ENCODE measurements around the gene UNCX.
"Not testable (repeated sequence)": the region's sequence is repeated elsewhere in the genome, so short reads cannot be mapped to it uniquely, and the experiment has no call there.

Gene UNCX

DNA sequence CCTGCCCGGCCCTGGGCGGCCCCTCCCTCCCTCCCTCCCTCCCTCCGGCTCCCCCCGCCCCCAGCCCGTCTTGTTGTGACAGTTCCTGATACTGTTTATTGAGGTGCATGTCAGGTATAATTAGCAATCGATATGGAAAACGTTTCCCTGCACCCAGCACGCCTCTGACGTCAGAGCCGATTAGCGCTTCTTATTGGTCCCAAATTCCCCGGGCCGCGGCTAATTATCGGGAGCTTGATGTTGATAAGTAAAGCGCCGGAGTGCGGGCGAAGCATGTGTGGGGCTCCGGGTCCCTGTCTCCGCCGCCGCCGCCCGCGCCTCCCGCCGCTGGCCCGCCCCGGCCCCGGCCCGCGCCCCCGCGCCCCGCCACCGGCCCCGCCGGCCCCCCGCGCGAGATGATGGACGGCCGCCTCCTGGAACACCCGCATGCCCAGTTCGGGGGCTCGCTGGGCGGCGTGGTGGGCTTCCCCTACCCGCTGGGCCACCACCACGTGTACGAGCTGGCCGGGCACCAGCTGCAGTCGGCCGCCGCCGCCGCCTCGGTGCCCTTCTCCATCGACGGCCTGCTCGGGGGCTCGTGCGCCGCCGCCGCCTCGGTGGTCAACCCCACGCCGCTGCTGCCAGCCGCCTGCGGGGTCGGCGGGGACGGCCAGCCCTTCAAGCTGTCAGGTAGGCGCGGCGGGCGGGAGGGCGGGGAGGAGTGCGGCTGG, at the start of gene UNCX:
UNCX (plus strand) TSS at position 250 of the 710 bp plus-strand sequence; CDS start at position 396, 146 bp downstream.
- no peak for FAIRE-seq

DNA sequence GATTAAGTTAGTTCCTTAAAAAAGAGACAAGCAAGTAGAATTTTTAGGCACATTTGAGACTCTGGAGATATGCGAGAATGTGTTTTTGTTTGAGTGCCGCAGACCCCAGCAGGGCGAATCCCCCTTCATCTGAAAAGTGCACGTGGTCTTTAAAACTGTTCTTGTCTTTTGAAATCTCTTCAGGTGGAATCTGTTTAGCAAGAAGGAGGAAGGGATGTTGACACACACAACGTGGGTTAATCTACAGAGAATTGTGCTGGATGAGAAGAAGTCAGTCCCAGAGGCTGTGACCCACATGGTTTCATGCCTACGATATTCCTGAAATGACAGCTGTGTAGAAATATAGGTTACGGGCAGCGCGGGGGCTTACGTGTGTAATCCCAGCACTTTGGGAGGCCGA, 45.5 kb upstream of the UNCX start:
- FAIRE-seq: no peak

DNA sequence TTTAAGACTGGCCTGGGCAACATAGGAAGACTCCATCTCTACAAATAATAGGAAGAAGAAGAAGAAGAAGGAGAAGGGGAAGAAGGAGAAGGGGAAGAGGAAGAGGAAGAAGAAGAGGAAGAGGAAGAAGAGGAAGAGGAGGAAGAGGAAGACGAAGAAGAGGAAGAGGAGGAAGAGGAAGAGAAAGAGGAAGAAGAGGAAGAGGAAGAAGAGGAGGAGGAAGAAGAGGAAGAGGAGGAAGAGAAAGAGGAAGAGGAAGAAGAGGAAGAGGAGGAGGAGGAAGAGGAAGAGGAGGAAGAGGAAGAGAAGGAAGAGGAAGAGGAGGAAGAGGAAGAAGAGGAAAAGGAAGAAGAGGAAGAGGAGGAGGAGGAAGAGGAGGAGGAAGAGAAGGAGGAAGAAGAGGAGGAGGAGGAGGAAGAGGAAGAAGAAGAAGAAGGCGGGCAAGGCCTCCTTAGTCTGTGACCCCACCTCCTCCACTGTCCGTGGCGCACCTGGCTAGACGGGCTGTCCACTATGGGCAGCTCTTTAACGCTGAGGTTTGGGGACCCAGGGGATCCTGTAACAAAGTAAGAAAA, 43.9 kb upstream of the UNCX start:
- no peak for FAIRE-seq

DNA sequence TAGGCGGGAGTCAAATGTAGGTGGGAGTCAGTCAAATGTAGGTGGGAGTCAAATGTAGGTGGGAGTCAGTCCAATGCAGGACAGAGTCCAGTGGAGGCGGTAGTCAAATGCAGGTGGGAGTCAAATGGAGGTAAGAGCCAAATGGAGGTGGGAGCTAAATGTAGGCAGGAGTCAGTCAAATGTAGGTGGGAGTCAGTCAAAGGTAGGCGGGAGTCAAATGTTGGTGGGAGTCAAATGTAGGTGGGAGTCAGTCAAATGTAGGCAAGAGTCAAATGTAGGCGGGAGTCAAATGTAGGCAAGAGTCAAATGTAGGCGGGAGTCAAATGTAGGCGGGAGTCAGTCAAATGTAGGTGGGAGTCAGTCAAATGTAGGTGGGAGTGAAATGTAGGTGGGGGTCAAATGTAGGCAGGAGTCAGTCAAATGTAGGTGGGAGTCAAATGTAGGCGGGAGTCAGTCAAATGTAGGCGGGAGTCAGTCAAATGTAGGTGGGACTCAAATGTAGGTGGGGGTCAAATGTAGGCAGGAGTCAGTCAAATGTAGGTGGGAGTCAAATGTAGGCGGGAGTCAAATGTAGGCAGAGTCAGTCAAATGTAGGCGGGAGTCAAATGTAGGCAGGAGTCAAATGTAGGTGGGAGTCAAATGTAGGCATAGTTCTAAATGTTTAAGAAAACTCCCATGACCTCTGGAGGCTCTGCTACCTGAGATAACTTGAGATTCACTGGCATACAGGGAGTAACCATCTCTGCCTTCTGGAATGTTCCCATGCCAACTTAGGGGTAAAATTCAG, 42.5 kb upstream of the UNCX start:
- no peak for FAIRE-seq

DNA sequence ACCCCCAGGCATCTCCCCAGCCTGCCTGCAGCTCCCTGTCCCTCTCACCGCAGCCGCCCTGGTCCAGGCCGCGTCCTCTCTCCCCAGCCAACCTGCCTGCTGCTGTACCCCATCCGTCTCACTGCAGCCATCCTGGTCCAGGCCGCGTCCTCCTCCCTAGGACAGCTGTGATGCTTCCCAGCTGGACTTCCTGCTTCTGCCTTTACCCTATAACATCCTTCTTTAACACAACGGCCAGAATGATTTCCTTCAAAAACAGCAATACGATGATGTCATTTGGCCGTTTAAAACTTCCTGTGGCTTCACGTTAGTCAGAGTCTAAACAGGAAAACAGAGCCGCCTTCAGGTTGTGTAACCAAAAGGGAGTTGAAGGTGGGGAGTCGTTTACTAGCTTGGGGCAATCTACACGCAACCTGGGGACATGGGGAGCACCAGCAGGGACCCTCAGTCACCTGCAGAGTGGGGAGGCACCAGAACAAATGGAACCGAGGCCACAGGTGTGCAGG, 40.4 kb upstream of the UNCX start:
- no peak for FAIRE-seq

DNA sequence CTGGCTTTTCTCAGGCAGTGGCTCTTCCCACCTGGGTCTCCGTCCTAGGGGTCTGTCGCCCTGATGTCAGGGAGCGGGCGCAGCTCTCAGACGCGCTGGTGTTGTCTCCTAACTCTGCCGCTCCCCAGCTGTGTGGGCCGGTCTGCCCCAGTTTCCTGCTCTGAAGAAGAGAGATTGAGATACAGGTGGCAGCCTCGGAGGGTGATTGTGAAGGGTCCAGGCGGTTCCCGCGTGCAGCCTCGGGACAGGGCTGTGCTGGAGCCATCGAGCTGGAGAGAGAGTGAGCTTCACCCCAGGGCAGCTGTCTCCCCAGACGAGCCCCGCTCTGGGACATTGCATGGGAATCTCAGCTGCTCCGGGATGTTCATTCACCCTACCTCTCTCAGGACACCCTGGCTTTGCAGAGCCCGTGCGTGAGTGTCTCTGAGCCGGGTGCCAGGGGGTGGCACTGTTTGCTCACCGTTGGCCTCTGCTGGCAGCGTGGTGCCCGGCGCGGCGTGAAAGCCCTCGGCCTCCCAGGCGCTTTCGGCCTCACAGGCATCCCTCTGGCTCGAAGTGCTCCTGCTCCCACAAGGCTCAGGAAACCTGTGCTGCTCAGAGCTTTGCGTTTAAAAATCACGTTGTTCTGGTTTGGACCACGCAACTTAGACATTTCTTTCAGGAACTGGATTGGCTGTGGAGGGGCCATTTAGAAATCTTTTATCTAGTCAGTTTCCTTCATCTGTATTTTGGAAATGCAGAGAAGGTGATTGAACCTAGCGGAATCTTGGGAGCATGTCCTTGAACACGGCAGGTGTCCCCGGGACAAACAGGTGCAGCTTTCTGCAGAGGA, 38.9 kb upstream of the UNCX start:
- FAIRE-seq: no peak

DNA sequence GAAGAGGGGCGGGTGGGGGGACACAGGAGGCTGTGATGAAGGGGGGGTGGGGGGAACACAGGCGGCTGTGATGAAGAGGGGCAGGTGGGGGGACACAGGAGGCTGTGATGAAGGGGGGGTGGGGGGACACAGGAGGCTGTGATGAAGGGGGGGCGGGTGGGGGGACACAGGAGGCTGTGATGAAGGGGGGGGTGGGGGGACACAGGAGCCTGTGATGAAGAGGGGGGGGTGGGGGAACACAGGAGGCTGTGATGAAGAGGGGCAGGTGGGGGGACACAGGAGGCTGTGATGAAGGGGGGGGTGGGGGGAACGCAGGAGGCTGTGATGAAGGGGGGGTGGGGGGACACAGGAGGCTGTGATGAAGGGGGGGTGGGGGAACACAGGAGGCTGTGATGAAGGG, 36.2 kb upstream of the UNCX start:
- FAIRE-seq: not testable (repeated sequence)

DNA sequence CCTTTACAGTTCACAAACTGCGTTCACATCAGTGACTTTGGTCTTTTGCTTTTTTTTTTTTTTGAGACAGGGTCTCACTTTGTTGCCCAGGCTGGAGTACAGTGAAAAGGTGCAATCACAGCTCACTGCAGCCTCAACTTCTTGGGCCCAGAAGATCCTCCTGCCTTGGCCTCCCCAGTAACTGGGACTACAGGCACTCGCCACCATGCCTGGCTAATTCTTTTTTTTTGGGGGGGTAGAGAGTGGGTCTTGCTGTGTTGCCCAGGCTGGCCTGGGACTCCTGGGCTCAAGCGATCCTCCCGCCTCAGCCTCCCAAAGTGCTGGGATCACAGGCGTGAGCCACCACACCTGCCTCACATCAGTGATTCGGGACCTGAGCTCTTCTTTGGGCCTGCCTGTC, 35.7 kb upstream of the UNCX start:
- no peak for FAIRE-seq

DNA sequence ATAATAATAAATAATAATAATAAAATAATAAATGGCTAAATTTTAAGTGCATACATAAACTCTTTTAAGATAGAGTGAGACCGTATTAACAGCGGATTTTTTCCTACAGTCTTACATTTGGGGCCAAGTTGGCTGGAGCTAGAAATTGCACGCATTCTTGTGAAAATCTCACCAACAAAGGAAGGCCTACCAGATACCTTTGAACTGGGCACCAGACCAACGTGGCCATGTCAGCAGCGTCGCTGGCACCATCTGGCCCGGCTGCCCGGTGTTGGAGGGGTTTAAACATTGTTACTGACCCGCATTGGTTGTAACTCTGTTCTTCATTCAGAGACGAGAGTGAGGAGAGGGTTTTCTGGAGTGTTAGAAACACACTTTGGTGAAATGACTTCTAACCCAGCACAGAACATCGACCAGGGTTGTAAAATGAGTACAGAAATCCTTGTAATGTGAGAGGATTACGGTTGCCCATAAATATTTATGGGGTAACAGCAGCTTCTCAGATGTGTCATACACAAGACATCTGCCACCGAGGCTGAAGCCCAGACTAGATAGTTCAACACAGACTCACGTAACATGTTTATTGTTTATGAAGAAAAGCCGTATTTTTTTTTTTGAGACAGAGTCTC, 34.6 kb upstream of the UNCX start:
- no peak for FAIRE-seq

DNA sequence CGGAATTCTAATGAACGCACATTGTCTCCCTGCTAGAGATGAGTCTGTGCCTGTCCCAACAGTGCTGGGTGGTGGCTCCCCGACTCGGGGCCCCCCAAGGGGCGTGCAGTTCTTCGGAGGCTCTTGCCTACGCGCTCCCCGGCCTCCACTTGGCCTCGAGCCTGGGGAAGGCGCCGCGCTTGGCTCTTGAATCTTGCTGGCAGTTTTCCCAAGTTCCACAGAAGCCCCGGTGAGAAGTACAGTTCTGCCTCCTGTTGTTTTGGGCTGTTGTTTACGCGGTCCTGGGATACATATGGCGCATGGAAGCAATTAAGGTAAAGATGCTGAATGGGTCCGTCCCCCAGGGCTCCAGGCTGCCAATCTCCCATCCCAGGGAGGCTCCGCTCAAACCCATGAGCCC, 32.6 kb upstream of the UNCX start:
- no peak for FAIRE-seq

DNA sequence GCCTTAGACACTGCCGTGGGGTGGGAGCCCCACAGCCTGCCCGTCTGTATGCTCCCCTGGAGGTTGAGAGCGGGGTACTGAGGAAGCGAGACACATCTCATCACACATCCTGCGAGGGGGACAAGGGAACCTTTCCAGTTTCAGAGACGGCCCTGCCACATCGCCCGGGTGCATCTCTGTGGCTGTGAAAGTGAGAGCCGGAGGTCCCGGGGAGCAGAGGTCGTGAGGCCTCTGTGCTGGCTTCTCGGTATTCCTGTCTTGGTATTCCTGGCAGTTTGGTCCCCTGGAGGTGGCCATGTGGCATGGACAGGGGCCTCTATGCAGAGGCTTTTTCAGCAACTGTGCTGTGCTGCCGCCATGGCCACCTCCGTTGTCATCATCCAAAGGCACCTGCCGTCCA, 30.8 kb upstream of the UNCX start:
- FAIRE-seq: no peak

DNA sequence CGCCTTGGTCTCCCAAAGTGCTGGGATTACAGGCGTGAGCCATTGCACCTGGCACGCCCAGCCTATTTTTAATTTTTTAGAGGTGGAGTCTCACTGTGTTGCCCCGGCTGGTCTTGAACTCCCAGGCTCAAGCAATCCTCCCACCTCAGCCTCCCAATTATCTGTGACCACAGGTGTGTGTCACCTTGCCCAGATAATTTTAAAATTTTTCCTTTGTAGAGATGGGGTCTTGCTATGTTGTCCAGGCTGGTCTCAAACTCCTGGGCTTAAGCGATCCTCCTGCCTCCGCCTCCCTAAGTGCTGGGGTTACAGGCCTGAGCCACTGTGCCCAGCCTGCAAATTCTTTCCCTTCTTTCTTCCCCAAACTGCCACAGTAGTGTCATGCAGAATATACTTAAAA, 29.8 kb upstream of the UNCX start:
- FAIRE-seq: not testable (repeated sequence)

DNA sequence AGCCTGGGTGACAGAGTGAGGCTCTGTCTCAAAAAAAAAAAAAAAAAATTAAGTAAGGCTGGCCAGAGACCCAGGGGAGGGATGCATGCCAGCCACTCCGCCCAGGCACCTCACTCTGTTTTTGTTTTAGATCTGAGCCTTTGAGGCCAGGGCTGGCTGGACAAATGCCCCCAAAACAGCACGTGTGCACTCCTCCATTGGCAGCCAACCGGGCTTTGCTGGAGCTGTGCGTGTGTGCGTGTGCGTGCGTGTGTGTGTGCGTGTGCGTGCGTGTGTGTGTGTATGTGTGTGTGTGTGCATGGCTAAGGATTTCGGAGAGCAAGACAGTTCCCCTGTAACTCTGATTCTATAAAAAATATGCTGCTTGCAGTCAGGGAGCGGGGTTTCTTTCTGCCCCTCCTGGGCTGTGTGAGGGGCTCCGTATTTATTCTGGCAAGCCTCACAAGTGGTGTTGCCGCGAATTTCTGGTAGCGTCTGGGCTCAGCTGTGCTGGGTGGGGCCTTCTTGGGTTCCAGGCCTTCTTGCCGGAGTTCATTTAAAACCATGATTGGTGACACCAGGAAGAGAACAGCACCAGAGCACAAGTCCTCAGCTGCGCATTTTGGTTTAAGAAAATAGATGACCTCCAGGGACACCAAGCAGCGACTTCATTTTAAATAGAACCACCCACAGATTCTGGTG, 28.1 kb upstream of the UNCX start:
- FAIRE-seq: no peak

DNA sequence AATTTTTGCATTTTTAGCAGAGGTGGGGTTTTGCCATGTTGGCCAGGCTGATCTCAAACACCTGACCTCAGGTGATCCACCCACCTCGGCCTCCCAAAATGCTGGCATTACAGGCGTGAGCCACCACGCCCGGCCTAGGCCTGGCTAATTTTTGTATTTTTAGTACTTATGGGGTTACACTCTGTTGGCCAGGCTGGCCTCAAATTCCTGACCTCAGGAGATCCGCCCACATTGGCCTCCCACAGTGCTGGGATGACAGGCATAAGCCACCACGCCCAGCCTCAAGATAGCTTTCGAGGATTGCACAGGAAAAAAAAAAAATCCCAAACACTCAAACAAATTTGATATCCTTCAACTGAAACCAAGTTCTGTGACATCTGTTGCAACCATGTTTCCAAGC, 26.9 kb upstream of the UNCX start:
- FAIRE-seq: not testable (repeated sequence)

DNA sequence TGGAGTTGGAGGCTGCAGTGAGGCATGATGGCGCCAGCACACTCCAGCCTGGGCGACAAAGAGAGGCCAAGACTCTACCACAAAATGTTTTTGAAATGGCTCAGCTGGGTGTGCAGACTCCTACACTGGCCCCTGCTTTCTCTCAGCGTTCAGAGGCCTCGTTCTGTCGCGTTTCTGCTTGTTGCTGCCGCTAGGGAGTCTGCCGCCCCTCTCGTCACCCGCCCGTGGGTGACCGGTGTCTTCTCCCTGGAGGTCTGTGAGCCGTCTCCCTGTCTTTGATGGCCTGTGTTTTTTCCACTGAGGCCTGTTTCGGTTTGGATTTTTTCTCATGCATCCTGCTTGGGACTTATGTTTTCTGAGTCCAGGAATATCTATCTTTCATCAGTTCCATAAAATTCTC, 23.6 kb upstream of the UNCX start:
- no peak for FAIRE-seq

DNA sequence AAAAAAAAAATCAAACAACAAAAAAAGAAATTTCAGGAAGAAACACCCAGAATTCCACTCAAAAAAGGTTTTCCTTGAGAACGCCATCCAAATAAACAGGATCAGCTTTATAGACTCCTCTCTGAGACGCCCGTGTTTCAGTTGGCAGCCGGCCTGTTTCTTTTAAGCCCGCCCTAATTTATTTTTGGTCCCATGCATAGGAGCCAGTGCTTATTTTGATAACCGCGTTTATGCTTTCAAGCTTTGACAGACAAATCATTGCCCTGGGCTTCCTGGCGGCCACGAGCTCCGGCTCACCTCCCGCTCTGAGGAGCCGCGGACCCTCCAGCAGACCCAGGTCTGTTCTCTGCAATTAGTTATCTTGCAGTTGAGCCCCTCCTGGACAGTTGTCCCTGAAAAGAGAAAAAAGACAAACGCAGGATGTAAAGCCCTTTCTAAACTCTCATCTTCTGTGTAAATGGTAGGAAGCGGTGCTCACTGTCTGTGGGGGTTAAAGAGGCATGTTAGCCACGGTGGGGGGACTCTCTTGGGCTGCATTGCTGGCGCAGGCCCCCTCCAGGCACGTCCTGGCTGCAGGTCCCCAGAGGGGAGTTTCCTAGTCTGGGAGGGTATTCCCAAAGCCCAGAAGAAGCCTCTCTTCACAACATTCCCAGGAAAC, 22.2 kb upstream of the UNCX start:
- FAIRE-seq: no peak

DNA sequence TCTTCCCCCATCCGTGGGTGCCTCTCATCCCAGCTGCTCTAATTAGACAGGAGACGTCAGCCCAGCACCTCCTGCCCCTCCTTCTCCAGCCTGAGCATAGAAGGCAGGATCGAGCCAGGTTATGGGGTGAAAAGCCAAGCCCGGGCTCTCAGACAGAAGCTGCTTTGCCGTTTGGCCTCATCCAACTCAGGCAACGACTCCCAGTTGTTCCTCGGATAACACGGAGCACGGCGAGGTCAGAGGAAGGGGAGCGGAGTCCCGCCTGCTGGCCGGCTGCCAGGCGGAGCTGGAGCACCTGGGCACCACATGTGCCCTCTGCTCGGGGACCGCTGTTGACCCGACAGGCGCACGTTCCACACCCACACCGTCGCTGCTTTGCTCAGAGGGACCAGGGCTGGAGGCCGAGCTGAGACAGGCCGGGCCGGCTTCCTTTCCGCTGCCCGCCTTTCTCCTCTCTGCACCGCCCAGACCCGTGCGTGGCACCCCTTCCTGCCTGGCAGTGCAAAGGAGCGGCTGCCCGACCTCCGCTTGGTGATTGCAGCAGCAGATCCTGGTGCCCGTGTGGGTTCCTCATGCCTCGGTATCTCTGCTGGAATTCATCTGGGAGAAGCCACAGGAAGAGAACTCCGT, 21.6 kb upstream of the UNCX start:
- no peak for FAIRE-seq

DNA sequence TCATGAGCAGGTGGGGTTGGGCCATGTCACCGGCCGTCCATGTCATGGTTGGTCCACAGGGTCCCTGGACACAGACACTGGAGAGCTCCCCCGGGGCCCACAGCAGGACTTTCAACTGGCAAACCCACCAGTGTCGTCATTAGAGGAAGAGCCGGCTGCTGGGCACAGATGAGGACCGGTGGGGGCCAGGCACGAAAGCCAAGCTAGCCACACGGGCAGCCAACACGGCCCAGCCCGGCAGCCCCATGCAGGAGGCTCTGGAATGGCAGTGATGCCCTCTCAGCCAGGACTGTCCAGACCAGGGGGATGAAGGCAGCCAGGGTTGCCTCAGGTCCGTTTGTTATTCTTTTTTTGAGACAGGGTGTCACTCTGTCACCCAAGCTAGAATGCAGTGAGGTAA, 21.1 kb upstream of the UNCX start:
- no peak for FAIRE-seq

DNA sequence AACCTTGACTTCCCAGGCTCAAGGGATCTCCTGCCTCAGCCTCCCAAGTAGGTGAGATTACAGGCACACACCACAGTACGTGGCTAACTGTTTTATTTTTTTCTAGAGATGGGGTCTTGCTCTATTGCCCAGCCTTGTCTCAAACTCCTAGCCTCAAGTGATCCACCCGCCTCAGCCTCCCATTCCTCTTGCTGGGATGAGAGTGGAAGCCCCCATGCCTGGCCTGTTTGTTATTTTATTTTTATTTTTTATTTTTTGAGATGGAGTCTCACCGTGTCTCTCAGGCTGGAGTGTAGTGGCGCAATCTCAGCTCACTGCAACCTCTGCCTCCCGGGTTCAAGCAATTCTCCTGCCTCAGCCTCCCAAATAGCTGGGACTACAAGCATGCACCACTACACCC, 20.6 kb upstream of the UNCX start:
- not testable (repeated sequence) for FAIRE-seq

DNA sequence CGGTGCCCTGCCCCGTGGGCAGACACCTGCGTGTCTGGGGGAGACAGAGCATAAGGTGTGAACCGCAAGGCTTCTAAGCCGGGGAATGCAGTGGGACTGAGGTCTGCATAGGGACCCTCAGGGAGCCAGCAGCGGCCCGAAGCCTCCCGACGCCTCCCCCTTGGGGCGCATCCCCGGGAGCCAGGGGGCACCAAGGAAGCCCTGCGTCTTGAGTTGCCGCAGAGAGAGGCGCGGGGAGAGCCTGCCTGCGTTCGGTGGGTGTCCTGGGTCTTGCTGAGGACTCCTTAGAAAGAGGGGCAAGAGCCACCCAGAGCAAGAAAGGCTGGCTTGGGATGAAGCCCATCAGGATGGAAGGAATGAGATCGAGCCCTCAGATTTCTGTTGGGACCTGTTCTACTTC, 18.2 kb upstream of the UNCX start:
- no peak for FAIRE-seq

Data from islet of Langerhans (tissue), 1 donor.